Naive B cell (primary cell): ENCODE data around the gene NRP2. TPM values are rescaled to one million over a fixed set of nuclear protein-coding genes. Genes with fewer than 3 reads are reported as not detected.

ENCODE experiments used
- ATAC-seq, 2 donors: fragments of 150-1000 bp; cut with Tn5 transposase; 2 replicates each; pipeline ENCODE4 v1.10.0; 2021; ENCODE audit warnings: low read depth in 2 of 2, mild to moderate bottlenecking in 2 of 2, moderate library complexity in 2 of 2
- DNase-seq: peaks from one replicate; pipeline ENCODE4 v3.0.0; 2022
- H3K27ac Mint-ChIP-seq, 6 donors: one replicate each; pipeline ENCODE4 v1.8.0; 2020 to 2022; ENCODE audit warnings: mild to moderate bottlenecking in 6 of 6, mixed read lengths in 6 of 6, moderate library complexity in 5 of 6, inconsistent platforms in 2 of 6
- H3K27me3 Mint-ChIP-seq, 3 donors: one replicate each; pipeline ENCODE4 v1.8.0; 2021 to 2022; ENCODE audit warnings: mixed read lengths in 3 of 3, mild to moderate bottlenecking in 1 of 3
- H3K36me3 Mint-ChIP-seq, 2 donors: one replicate each; pipeline ENCODE4 v1.8.0; 2020 to 2022; ENCODE audit warnings: mixed read lengths in 2 of 2, inconsistent platforms in 1 of 2, mild to moderate bottlenecking in 1 of 2
- H3K4me1 Mint-ChIP-seq, 3 donors: one replicate each; pipeline ENCODE4 v1.8.0; 2020 to 2022; ENCODE audit warnings: mixed read lengths in 3 of 3, inconsistent platforms in 1 of 3, mild to moderate bottlenecking in 1 of 3, moderate library complexity in 1 of 3
- H3K4me3 Mint-ChIP-seq, 8 donors: one replicate each; pipeline ENCODE4 v1.8.0; 2020 to 2022; ENCODE audit warnings: mild to moderate bottlenecking in 8 of 8, mixed read lengths in 8 of 8, moderate library complexity in 8 of 8, inconsistent platforms in 2 of 8
- H3K9me3 Mint-ChIP-seq, 7 donors: one replicate each; pipeline ENCODE4 v1.8.0; 2020 to 2022; ENCODE audit warnings: mixed read lengths in 7 of 7, mild to moderate bottlenecking in 5 of 7, inconsistent platforms in 2 of 7, moderate library complexity in 1 of 7
- polyA plus RNA-seq, 6 donors: library from polyadenylated mRNA; unstranded; fragments of 300-500 nt; fragmentation: Illumina TruSeq; gene quantifications; one replicate each; pipeline ENCODE4 v1.2.3, GENCODE V29; 2021; ENCODE audit warnings: low read depth in 6 of 6

NRP2 gene
- polyA plus RNA-seq, 6 donors from 2014 or later, result 0.49 to 7.6 (median 2.0) TPM

DNA sequence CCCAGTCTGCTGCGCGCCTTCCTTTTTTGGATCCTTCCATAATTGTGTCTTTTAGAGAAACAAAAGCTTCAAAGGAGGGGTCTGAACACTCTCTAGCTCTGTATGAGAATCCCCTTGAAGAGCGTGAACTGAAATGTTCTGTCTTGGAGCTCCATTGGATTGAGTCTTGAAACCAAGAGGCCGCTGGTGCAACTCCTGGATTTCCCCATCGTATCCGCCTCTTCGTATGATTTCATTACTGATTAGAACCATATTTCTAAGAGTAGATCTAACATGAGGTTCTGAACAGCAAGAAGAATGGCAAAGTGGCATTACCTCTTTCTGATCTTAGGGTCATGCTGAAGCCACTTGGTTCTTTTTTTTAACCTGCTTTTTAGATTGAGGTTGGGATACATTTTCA, 31.4 kb upstream of the NRP2 start:
- Mint-ChIP-seq H3K4me3 (no peak overlapping the region), H3K9me3 (no peaks in the 10 kb centered on the region), H3K27ac (no peak overlapping the region), H3K36me3 (no peaks in the 10 kb centered on the region), H3K4me1 (peaks cover 9 to 10% (median 9%) of the 10 kb centered on the region in 3 donors), H3K27me3 (peaks cover 13 to 25% (median 17%) of the 10 kb centered on the region in 3 donors)
- ATAC-seq (no peak), DNase-seq (no peak)

DNA sequence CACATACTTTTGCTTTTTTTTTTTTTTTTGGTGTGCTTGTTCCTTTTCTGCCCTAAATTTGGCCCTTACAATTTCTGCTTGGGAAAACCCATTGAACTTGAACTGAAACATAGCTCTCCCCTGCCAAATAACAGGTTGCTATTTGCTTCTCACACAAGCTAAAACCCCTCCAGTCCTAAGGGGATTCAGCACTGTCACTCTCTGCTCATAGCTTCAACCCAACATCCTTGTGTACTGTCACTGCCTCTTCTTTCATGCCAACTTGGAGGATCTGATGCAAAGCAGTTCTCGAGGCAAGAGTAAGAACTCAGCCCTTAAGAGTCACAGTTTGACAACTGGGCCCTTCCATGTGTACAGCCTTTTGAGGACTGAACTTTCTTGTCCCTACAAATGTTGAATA, 30.6 kb upstream of the NRP2 start:
- Mint-ChIP-seq H3K36me3 (no peaks in the 10 kb centered on the region), H3K27ac (no peak overlapping the region), H3K9me3 (no peaks in the 10 kb centered on the region), H3K4me3 (no peak overlapping the region), H3K4me1 (peaks cover 3 to 4% (median 3%) of the 10 kb centered on the region in 3 donors), H3K27me3 (peaks cover 13 to 20% (median 17%) of the 10 kb centered on the region in 3 donors)
- DNase-seq, result no peak
- no peak for ATAC-seq

DNA sequence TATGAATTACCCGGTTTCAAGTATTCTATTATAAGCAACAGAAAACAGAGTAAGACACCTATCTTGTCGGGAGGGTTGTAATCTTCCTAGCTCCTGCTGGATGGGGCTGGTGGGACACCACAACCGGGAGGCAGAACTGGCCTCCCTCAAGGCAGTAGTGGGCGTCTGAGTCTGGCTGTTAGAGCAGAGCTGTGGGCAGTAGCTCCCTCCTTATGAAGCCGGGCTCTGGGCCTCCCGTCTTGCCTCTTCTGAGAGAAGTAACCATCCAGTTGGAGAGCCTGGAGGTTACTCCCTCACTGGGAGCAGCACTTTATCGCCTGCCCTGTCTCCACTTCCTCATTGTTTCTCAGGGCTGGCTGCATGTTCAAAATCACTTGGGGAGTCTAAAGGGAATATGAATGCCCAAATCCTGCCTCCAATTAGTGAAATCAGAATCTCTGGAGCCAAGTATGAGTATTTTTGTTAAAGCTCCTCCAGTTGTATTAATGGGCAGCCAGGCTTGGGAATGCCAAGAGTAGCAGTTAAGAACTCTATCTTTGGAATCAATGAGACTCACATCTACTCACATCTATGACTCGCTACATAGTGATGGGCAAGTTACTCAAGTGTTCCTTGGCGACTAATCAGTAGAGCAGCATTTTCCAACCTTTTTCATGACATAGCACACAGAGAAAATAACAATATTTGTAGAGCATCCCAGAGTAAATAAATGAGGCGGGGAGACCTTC, 27.3 kb upstream of the NRP2 start:
- H3K36me3 Mint-ChIP-seq, result no peaks in the 10 kb centered on the region
- peaks cover 4 to 10% (median 6%) of the 10 kb centered on the region in 3 donors for H3K4me1 Mint-ChIP-seq
- H3K4me3 Mint-ChIP-seq, result no peak overlapping the region
- H3K27ac Mint-ChIP-seq, result peak overlapping the region in 1 of 6 donors; percentile 29
- no peak for ATAC-seq
- no peaks in the 10 kb centered on the region for H3K9me3 Mint-ChIP-seq
- no peak for DNase-seq
- peaks cover 0 to 12% (median 11%) of the 10 kb centered on the region in 3 donors for H3K27me3 Mint-ChIP-seq

DNA sequence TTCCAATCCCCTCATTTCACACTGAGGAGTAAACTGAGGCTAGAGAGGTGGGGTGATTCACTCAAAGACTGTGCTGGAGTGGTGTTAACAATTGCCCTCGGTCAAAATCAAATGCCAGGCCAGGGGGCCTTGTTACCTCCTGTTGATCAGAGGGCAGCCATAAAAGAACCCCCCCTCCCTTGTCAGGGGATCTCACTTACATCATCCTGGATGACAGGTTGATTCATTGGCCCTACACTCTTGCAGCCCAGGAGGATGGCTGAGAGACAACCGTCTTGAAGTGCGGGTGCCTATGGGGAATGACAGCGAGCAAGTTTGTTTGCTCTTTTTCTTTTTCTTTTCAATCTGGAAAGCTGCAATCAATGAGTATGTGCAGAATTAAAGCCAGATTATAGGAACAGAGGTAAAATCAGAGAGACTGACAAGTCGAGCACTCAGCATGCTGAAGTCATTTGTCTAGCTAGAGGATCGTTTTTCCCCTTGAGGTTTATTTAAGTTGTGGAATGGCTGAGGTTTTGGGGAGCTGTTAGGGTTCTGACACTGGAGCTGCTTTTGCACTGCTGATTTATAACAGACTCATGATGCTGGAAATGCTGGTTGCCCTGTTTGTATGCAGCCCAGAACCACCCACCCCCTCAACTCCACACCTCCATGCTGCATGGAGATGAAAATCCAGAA, 26.4 kb upstream of the NRP2 start:
- H3K36me3 Mint-ChIP-seq, result no peaks in the 10 kb centered on the region
- ATAC-seq, result no peak
- DNase-seq, result no peak
- peaks cover 0 to 12% (median 6%) of the 10 kb centered on the region in 3 donors for H3K27me3 Mint-ChIP-seq
- no peak overlapping the region for H3K27ac Mint-ChIP-seq
- H3K4me1 Mint-ChIP-seq, result peaks cover 13 to 18% (median 15%) of the 10 kb centered on the region in 3 donors
- no peaks in the 10 kb centered on the region for H3K9me3 Mint-ChIP-seq
- H3K4me3 Mint-ChIP-seq, result no peak overlapping the region

DNA sequence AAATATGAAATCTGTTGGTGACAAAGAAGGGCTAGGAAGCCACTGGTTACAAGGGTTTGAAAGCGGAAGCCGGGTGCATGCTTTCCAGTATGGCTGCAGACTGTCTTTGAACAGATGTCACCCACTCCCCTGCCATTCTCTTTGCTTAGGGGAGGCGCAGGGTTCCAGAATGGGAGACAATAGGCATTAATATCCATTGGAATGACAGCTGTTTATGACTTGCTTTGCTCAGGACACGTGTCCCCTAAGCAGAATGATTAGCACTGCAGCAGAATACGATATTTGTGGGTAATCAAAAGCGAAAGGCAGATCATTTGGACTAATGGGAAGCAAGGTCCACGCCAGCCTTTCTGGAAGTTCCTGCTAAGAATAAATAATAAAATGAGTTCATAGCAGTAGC, 25.8 kb upstream of the NRP2 start:
- Mint-ChIP-seq H3K27me3 (peaks cover 0 to 8% (median 6%) of the 10 kb centered on the region in 3 donors), H3K4me3 (no peak overlapping the region), H3K36me3 (no peaks in the 10 kb centered on the region), H3K9me3 (no peaks in the 10 kb centered on the region), H3K27ac (no peak overlapping the region), H3K4me1 (peaks cover 16 to 22% (median 20%) of the 10 kb centered on the region in 3 donors)
- DNase-seq (no peak), ATAC-seq (no peak)

DNA sequence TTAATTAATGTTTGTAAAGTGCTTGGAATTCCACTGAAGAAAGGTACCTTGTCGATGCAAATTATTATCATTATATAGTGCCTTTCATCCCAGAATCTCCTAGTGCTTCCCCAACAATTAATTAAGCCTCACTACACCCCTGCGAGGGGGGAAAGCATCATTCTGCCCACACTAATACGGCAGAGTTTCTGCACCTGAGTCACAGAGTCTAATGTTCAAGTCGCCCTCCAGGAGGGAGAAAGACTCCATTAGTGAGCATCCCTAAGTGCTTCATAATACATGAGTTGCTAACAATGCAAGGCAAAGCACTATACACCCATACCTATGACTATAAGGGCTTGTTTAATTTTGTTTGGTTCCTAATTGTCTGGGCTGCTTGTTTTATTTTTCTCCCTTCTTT, 25.4 kb upstream of the NRP2 start:
- Mint-ChIP-seq H3K4me3 (no peak overlapping the region), H3K27me3 (peaks cover 0 to 6% (median 4%) of the 10 kb centered on the region in 3 donors), H3K4me1 (peaks cover 16 to 22% (median 22%) of the 10 kb centered on the region in 3 donors), H3K9me3 (no peaks in the 10 kb centered on the region), H3K36me3 (no peaks in the 10 kb centered on the region), H3K27ac (no peak overlapping the region)
- no peak for ATAC-seq
- DNase-seq, result no peak

DNA sequence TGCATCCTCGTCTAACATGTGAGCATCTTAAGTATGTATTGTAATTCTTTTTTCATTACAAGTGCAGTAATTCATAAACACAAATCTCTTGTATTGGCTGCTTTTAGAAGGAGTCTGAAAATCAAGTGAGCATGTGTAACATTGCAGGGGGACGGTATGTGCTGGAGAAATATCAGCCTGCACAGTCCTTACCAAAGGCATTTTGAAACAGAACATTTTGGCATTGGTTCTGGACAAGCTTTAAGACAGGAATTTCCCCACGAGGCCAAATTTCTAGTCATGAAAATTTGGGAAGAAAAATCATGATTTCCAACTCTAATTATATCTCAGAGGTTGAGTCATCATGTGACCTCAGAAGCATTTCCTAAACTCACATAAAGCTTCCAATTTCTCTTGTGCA, 24.7 kb upstream of the NRP2 start:
- Mint-ChIP-seq H3K9me3 (no peaks in the 10 kb centered on the region), H3K27me3 (peaks cover 0 to 6% (median 4%) of the 10 kb centered on the region in 3 donors), H3K27ac (no peak overlapping the region), H3K36me3 (no peaks in the 10 kb centered on the region), H3K4me1 (peaks cover 18 to 26% (median 22%) of the 10 kb centered on the region in 3 donors), H3K4me3 (no peak overlapping the region)
- ATAC-seq (no peak), DNase-seq (no peak)

DNA sequence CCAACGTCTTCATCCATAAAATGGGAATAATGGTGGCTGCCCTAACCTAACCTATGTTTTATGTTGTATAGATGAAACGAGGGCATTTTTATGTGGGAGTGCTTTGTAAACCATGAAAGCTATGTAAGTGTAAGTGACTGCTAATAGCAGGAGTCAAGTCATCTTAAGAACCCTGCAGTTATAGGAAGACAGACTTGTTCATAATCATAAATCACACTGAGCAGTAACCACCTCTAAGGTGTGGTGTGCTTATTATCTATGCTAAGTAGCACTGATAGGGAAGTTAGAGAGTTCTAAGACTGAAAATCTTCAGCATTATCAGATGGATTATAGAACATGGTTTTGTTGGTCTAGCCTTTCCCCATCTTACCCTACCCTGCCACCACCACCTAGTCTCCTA, 24.2 kb upstream of the NRP2 start:
- peaks cover 0 to 6% (median 4%) of the 10 kb centered on the region in 3 donors for H3K27me3 Mint-ChIP-seq
- H3K27ac Mint-ChIP-seq, result no peak overlapping the region
- no peak overlapping the region for H3K4me3 Mint-ChIP-seq
- H3K4me1 Mint-ChIP-seq, result peaks cover 19 to 28% (median 22%) of the 10 kb centered on the region in 3 donors
- H3K36me3 Mint-ChIP-seq, result no peaks in the 10 kb centered on the region
- H3K9me3 Mint-ChIP-seq, result no peaks in the 10 kb centered on the region
- DNase-seq (no peak), ATAC-seq (no peak)

DNA sequence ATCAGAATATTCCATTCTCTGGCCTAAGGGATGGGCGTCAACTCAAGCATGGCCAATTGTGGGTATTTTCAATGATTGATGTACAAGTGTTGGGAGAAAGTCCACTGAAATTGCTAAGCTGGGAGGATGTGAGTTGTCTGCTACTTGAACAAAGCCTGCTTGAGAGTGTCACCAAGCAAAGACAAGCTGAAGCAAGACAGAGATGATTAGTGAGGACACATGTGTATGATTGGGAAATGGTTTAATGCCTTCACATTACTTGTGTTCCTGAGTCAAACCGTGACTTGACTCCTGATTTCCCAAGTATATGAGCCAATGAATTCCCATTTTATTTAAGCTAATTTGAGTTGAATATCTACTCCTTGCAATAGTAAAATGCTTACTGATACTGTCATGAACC, 23.7 kb upstream of the NRP2 start:
- no peaks in the 10 kb centered on the region for H3K36me3 Mint-ChIP-seq
- H3K4me1 Mint-ChIP-seq, result peaks cover 19 to 28% (median 22%) of the 10 kb centered on the region in 3 donors
- H3K4me3 Mint-ChIP-seq, result no peak overlapping the region
- peak overlapping the region in 1 of 6 donors; percentile 23 for H3K27ac Mint-ChIP-seq
- H3K9me3 Mint-ChIP-seq, result no peaks in the 10 kb centered on the region
- no peak for ATAC-seq
- DNase-seq, result no peak
- H3K27me3 Mint-ChIP-seq, result peaks cover 0 to 6% (median 4%) of the 10 kb centered on the region in 3 donors

DNA sequence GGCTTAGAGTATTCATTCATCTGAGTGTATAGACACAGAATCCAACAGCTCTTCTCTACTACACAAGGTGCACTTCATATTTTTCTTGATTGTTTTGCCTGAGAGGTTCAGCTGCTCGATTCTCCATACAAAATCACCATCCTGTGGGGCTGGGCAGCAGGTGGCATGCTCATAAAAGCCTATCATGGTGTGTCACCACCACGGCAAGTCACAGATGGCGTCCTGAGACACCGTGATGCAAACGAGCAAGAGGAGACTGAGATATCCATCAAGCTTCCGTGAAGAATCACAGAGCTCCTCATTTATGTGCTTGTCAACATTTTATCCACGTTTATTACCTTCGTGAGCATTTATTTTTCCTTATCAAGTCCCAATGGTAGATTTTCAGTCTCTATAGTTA, 22.4 kb upstream of the NRP2 start:
- no peaks in the 10 kb centered on the region for H3K9me3 Mint-ChIP-seq
- H3K4me3 Mint-ChIP-seq, result peak overlapping the region in 1 of 8 donors; percentile 40
- peak overlapping the region in 1 of 6 donors; percentile 80 for H3K27ac Mint-ChIP-seq
- peaks cover 0 to 6% (median 4%) of the 10 kb centered on the region in 3 donors for H3K27me3 Mint-ChIP-seq
- DNase-seq (no peak), ATAC-seq (no peak)
- H3K36me3 Mint-ChIP-seq, result no peaks in the 10 kb centered on the region
- peaks cover 19 to 28% (median 22%) of the 10 kb centered on the region in 3 donors for H3K4me1 Mint-ChIP-seq

DNA sequence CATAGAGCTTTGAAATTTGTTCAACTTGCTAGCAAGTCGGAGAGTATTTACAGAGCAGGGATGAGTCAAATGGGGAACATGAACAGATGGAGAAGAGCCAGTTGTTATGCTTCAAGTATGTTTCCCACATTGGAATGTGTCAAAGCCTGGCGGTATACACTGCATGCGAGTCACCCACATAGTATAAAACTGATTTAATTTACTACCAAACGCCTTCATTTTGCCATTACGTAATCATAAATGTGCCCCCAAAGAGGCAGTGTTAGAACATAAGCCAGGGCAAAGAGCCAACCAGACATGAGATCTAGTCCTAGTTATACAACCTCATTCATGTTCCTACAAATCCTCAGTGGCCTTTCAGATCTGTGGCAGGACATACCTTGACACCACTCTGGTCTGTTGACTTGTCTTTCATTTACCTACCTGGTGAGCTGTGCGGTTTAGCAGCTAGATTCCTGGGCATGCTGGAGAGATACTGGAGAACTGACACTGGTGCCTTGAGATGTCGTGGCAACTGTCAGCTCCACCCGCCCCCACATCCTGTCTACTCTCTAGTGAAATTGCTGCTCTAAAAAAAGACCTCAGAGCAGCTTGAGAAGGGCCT, 21.7 kb upstream of the NRP2 start:
- Mint-ChIP-seq H3K9me3 (peaks cover 0 to 3% (median 0%) of the 10 kb centered on the region in 7 donors), H3K4me3 (peak overlapping the region in 4 of 8 donors; percentile 4 to 72 (median 24)), H3K4me1 (peaks cover 19 to 28% (median 22%) of the 10 kb centered on the region in 3 donors), H3K27me3 (no peaks in the 10 kb centered on the region), H3K27ac (peak overlapping the region in 3 of 6 donors; percentile 6 to 33 (median 9)), H3K36me3 (no peaks in the 10 kb centered on the region)
- DNase-seq (no peak), ATAC-seq (peak in 1 of 2 donors; percentile 64)

DNA sequence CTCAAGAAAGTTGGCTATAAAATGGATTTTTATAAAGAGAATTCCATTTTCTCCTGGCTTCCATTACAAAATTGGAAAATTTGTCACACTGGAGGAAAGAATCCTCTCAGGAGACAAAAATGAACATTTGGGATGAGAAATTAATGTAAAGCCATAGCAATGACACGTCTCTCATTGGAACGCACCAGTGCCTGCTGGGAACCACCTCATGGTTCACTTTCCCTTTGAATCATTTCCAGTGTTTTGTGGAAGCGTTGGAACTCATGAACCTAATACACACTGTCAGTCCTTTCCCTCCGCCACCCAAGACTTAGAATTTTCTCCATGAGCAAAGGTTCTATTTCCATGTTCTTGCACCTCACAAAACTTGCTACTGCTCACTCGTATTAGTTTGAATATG, 21.0 kb upstream of the NRP2 start:
- Mint-ChIP-seq H3K27ac (no peak overlapping the region), H3K4me3 (peak overlapping the region in 1 of 8 donors; percentile 32), H3K27me3 (no peaks in the 10 kb centered on the region), H3K36me3 (no peaks in the 10 kb centered on the region), H3K9me3 (peaks cover 0 to 4% (median 0%) of the 10 kb centered on the region in 7 donors), H3K4me1 (peaks cover 19 to 28% (median 22%) of the 10 kb centered on the region in 3 donors)
- DNase-seq (no peak), ATAC-seq (no peak)

DNA sequence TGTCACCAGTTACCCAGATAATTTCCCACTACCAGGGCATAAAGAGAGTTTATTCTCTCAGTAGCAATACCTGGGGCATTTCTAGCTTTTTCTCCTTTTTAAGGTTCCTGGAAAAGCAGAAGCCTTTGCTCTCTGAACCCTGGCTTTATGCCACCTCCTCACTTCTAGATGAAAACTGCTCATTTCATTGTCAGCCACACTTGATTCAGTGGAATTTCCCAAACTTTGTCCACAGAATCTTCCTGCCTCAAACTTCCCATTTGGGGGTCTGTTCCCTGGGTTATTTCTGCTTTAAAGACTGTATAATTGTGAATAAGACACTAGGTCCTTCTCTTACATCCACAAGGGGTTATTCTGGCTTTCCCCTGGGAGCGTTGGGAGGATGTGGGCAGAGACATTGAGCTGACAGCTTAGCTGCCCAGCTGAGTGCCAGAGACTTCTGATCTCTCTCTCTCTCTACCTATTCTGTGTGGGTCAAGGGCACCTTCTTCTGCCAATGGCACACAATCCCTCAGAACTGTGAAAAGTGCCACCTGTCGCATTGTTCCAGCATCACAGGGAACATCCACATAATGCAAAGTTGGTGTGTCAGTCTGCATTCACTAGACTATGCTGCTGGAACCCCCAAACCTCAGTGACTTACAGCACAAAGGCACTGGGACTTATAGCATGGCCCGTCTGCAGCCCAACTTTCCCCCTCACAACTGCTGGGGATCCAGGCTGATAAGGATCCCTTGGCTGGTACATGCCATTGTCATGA, 19.9 kb upstream of the NRP2 start:
- peaks cover 19 to 28% (median 22%) of the 10 kb centered on the region in 3 donors for H3K4me1 Mint-ChIP-seq
- DNase-seq, result no peak
- no peak for ATAC-seq
- H3K27me3 Mint-ChIP-seq, result peaks cover 0 to under 1% (median 0%) of the 10 kb centered on the region in 3 donors
- H3K9me3 Mint-ChIP-seq, result peaks cover 0 to 4% (median 0%) of the 10 kb centered on the region in 7 donors
- H3K27ac Mint-ChIP-seq, result peak overlapping the region in 2 of 6 donors; percentile 3 to 20
- peaks cover 0 to 1% of the 10 kb centered on the region in 2 donors for H3K36me3 Mint-ChIP-seq
- H3K4me3 Mint-ChIP-seq, result no peak overlapping the region
